Right lobe of liver (tissue), 4 donors: ENCODE measurements around the gene GOLT1A.
A peak's percentile ranks its signal among the peaks of the same experiment; 100 is the strongest.

ENCODE experiments used
- POLR2A ChIP-seq: fragments of 450-650 bp; IDR thresholded peaks from one replicate; pipeline ENCODE4 v1.6.1; 2017; ENCODE audit warnings: antibody characterized with exemption, mild to moderate bottlenecking
- TF ChIP-seq, protein P1 (sequence below), 4 donors: fragments of 200-600 bp in 3 of 4; fragments of 450-650 bp in 1 of 4; IDR thresholded peaks; one replicate each; pipeline versions ENCODE4 v1.5.1 to v1.8.0; 2016 to 2022; ENCODE audit warnings: antibody characterized with exemption in 4 of 4, mild to moderate bottlenecking in 2 of 4
- donor health status: DM: no; HTN: no; CAD: no.
- donor health status: DM: no; HTN: no; CAD: no.
- donor health status: DM: no; HTN: yes; CAD: no.

DNA sequence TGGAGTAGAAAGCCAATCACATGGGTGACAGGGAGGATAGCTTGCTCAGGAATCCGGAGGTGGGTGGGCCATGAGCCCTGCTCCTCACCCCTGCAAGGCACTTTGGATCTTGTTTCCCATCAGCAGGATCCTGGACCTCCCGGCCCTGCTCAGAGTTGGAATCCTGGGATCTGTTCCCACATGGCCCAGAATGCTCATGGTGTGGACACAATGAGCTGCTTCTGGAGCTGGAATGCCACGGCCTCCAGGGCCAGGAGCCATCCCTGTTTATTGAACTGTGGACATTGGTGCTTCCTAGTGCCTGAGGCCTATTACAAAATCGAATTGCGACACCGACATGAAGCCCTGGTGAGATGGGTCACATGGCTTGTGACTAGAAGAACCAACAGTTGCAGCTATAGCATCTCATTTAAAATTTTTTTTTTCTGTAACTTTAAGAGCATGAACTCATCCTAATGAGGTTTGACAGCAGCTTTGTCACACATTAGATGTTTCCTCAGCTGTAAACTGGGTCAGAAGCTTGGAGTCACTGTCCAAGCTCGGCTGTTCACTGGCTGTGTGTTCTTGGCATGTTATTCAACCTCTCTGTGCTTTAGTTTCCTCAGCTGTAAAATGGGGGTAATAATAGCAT lies 40.4 kb upstream of the GOLT1A start:
- TF ChIP-seq, protein P1, sequence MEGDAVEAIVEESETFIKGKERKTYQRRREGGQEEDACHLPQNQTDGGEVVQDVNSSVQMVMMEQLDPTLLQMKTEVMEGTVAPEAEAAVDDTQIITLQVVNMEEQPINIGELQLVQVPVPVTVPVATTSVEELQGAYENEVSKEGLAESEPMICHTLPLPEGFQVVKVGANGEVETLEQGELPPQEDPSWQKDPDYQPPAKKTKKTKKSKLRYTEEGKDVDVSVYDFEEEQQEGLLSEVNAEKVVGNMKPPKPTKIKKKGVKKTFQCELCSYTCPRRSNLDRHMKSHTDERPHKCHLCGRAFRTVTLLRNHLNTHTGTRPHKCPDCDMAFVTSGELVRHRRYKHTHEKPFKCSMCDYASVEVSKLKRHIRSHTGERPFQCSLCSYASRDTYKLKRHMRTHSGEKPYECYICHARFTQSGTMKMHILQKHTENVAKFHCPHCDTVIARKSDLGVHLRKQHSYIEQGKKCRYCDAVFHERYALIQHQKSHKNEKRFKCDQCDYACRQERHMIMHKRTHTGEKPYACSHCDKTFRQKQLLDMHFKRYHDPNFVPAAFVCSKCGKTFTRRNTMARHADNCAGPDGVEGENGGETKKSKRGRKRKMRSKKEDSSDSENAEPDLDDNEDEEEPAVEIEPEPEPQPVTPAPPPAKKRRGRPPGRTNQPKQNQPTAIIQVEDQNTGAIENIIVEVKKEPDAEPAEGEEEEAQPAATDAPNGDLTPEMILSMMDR (IDR thresholded peaks at IDR 0.05) = no peak
- TF ChIP-seq POLR2A = peak; percentile 7
